Measurements from ENCODE around the gene DST.

DNA sequence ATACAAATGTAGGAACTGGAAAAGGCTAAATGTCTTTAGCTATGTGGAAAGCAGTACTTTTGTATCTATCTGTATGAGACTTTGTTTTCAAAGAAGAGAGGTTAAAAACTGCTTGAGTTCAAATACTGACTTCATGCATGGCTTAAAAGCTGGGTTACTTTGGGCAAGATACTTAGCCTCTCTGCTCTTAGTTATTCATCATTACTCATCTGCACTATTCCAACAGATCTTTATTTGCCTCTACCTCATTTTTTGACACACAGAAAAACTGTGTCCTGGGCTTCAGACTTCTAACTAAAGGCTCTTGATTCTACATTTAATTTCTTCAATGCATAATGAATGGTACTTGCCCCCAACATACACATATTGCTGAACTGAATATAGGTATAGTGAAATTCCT, 114.8 kb downstream of the DST start:
- TF ChIP-seq, protein P1, sequence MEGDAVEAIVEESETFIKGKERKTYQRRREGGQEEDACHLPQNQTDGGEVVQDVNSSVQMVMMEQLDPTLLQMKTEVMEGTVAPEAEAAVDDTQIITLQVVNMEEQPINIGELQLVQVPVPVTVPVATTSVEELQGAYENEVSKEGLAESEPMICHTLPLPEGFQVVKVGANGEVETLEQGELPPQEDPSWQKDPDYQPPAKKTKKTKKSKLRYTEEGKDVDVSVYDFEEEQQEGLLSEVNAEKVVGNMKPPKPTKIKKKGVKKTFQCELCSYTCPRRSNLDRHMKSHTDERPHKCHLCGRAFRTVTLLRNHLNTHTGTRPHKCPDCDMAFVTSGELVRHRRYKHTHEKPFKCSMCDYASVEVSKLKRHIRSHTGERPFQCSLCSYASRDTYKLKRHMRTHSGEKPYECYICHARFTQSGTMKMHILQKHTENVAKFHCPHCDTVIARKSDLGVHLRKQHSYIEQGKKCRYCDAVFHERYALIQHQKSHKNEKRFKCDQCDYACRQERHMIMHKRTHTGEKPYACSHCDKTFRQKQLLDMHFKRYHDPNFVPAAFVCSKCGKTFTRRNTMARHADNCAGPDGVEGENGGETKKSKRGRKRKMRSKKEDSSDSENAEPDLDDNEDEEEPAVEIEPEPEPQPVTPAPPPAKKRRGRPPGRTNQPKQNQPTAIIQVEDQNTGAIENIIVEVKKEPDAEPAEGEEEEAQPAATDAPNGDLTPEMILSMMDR (conservative IDR thresholded peaks at IDR 0.05; ENCODE audit: low read depth, low read length): no peak
- TF ChIP-seq EZH2 (IDR thresholded peaks at IDR 0.05; ENCODE audit: borderline replicate concordance, low read depth, low read length, poor library complexity, severe bottlenecking): no peak
